ENCODE data around the gene HECTD4. TPM values are rescaled to one million over a fixed set of nuclear protein-coding genes. Genes with fewer than 3 reads are reported as not detected.
"Not testable (repeated sequence)": the region's sequence is repeated elsewhere in the genome, so short reads cannot be mapped to it uniquely, and the experiment has no call there.

Gene HECTD4
- total RNA-seq, 1 donor from 2014 or later = 49.4 TPM

DNA sequence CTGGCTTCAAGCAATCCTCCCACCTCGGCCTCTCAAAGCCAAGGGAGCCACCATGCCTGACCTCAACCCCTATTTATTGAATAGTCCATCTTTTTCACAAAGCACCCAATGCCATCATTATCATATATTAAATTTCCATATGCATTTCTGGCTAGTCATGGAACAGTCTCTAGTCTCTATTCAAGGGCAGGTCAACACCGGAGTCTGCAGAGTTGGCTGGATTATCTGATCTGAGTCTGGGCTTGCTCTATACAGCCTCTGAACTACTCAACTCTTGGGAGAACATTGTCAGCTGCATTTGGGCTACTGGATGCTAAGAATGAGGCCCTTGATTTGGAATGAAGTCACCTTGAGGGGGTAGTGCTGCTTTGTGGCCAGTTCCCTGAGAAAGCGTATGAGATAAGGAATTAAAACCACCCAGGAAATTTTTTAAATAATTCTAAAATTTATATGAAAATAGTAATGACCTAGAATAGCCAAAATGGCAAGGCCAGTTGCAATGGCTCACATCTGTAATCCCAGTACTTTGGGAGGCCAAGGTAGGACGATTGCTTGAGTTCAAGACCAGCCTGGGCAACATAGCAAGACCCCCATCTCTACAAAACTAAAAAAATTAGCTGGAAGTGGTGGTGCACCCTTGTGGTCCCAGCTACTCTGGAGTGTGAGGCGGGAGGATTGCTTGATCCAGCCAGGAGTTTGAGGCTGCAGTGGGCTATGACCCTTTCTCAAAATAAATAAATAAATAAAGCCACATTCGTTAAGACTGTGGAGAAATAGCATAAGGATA, 266.8 kb downstream of the HECTD4 start:
- peaks cover 18% of the 10 kb centered on the region for H3K4me1 Mint-ChIP-seq
- H3K9me3 Mint-ChIP-seq = no peaks in the 10 kb centered on the region
- DNase-seq (ENCODE audit: low read depth, low spot score) = no peak
- H3K4me3 Mint-ChIP-seq = no peak overlapping the region
- no peaks in the 10 kb centered on the region for H3K27me3 Mint-ChIP-seq (ENCODE audit: low read depth)
- TF ChIP-seq, protein P1, sequence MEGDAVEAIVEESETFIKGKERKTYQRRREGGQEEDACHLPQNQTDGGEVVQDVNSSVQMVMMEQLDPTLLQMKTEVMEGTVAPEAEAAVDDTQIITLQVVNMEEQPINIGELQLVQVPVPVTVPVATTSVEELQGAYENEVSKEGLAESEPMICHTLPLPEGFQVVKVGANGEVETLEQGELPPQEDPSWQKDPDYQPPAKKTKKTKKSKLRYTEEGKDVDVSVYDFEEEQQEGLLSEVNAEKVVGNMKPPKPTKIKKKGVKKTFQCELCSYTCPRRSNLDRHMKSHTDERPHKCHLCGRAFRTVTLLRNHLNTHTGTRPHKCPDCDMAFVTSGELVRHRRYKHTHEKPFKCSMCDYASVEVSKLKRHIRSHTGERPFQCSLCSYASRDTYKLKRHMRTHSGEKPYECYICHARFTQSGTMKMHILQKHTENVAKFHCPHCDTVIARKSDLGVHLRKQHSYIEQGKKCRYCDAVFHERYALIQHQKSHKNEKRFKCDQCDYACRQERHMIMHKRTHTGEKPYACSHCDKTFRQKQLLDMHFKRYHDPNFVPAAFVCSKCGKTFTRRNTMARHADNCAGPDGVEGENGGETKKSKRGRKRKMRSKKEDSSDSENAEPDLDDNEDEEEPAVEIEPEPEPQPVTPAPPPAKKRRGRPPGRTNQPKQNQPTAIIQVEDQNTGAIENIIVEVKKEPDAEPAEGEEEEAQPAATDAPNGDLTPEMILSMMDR (conservative IDR thresholded peaks at IDR 0.05) = no peak
- no peaks in the 10 kb centered on the region for H3K36me3 Mint-ChIP-seq (ENCODE audit: low read depth)
- no peak overlapping the region for H3K27ac Mint-ChIP-seq (ENCODE audit: unreplicated experiment)

DNA sequence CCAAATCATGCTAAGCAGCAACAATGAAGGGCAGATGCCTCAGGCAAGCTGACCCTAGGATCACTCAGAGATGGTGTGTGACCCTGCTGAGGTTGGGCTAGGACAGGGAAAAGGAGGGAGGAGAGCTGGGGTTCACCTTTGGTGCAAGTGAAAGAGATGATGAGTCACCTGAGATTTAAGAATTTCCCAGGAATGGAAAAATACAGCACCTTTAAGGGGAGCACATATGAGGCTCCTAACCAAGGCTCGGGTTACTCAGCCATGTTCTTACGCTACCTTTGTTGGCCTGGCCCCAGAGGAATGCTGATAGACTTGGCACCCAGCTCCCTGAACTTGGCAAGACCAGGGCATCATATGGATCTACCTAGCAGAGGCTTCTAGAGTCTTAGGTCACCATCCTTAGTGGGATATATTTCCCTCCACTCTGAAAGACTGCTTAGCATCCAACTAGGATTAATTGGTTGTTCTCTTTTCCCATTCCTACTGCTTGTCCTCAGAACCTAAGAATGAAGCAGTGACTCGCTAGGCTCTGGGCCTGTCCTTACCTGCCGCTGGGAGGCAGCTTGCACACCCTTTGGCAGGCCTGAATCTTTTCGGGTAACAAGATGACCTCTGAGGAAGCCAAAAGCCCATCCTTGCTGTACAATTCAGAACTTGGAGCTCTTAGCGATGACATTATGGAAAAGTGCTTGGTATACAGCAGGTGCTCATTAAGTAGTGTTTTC, 269.7 kb downstream of the HECTD4 start:
- Mint-ChIP-seq H3K27ac (ENCODE audit: unreplicated experiment) (no peak overlapping the region), H3K9me3 (no peaks in the 10 kb centered on the region), H3K4me1 (peaks cover 38% of the 10 kb centered on the region), H3K4me3 (peak overlapping the region; percentile 16), H3K36me3 (ENCODE audit: low read depth) (no peaks in the 10 kb centered on the region), H3K27me3 (ENCODE audit: low read depth) (no peaks in the 10 kb centered on the region)
- TF ChIP-seq, protein P1 (conservative IDR thresholded peaks at IDR 0.05) = no peak
- no peak for DNase-seq (ENCODE audit: low read depth, low spot score)

- no peak for DNase-seq (ENCODE audit: low read depth, low spot score)
- TF ChIP-seq, protein P1 (conservative IDR thresholded peaks at IDR 0.05) = no peak
- H3K27ac Mint-ChIP-seq (ENCODE audit: unreplicated experiment) = no peak overlapping the region
- H3K9me3 Mint-ChIP-seq = no peaks in the 10 kb centered on the region
- peak overlapping the region; percentile 16 for H3K4me3 Mint-ChIP-seq
- H3K27me3 Mint-ChIP-seq (ENCODE audit: low read depth) = no peaks in the 10 kb centered on the region
- peaks cover 41% of the 10 kb centered on the region for H3K4me1 Mint-ChIP-seq
- H3K36me3 Mint-ChIP-seq (ENCODE audit: low read depth) = no peaks in the 10 kb centered on the region
Observed at GRCh38 chr12:112111931-112112330, 270.3 kb downstream of the HECTD4 start.

DNA sequence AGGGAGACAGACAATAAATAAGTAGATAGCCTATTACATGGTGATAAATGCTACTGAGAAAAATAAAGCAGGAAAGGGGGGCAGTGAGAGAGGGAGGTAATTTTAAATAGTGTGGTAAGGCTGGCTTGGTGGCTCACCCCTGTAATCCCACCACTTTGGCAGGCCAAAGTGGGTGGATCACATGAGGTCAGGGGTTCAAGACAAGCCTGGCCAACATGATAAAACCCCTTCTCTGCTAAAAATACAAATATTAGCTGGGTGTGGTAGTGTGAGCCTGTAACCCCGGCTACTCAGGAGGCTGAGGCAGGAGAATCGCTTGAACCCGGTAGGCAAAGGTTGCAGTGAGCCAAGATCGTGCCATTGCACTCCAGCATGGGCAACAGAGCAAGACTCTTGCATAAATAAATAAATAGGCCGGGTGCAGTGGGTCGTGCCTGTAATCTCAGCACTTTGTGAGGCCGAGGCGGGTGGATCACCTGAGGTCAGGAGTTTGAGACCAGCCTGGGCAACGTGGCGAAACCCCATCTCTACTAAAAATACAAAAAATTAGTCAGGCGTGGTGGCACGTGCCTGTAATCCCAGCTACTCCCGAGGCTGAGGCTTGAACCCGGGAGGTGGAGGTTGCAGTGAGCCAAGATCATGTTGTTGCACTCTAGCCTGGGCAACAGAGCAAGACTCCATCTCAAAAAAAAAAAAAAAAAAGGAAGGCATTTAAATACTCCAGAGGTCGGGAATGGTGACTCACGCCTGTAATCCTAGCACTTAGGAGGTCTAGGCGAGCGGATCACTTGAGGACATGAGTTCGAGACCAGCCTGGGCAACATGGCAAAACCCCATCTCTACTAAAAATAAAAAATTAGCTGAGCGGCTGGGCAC, 271.2 kb downstream of the HECTD4 start:
- not testable (repeated sequence) for DNase-seq (ENCODE audit: low read depth, low spot score); H3K9me3 Mint-ChIP-seq; H3K27me3 Mint-ChIP-seq (ENCODE audit: low read depth); H3K36me3 Mint-ChIP-seq (ENCODE audit: low read depth); H3K4me3 Mint-ChIP-seq; H3K27ac Mint-ChIP-seq (ENCODE audit: unreplicated experiment)
- H3K4me1 Mint-ChIP-seq = peaks cover 40% of the 10 kb centered on the region

Small RNA genes within 50 kb of the gene (microRNA-seq; reads per million reads assigned to microRNA genes)
- 1.8 reads per million for gene MIR6861

Other genes starting within 250 kb of the HECTD4 start
- 1,997 and 2,075 TPM in 2 replicates for gene RPL6, start 27.2 kb upstream of the HECTD4 start, total RNA-seq
- 91.8 and 92.1 TPM in 2 replicates for gene PTPN11, start 36.5 kb upstream of the HECTD4 start, total RNA-seq

Measured in neural crest cell (in vitro differentiated cells).